ENCODE results near the gene NGLY1. TPM values are rescaled to one million over a fixed set of nuclear protein-coding genes. Genes with fewer than 3 reads are reported as not detected.
A peak's percentile ranks its signal among the peaks of the same experiment; 100 is the strongest.

Gene NGLY1
- total RNA-seq, 1 donor from 2014 or later, result 18.3 TPM

DNA sequence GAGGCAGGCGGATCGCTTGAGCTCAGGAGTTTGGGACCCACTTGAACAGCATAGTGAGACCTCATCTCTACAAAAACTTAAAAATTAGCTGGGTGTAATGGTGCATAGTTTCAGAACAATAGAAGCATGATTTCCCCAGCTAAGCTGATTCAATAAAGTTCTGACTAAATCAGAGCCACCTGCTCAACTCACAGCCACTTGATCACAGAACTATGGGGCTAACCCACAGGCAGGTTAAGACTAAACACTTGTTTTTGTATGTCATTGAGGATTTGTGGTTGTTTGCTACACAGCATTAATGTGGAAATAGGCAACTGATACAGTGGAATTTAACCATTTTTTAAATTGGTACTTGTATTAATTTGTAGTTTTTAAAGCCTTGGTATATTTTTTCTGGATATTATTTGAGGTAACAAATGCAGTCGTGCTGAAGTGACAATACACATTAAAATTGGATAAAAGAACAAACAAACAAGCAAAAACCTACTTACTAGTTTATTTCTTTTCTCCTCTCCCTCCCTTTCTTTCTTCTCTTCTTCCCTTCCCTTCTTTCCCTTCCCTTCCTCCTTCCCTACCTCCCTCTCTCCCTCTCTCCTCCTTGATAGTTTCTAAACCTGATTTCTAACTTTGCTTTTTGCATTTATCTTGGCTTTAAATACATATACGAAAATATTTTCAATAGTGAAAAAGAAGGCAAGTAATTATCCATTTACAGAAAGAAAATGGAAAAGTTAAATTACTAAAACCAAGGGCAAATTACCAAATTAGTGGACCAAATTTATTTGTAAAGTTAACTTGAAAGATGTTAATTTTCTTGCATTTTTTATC lies 38.7 kb upstream of the NGLY1 start:
- TF ChIP-seq, protein P1, sequence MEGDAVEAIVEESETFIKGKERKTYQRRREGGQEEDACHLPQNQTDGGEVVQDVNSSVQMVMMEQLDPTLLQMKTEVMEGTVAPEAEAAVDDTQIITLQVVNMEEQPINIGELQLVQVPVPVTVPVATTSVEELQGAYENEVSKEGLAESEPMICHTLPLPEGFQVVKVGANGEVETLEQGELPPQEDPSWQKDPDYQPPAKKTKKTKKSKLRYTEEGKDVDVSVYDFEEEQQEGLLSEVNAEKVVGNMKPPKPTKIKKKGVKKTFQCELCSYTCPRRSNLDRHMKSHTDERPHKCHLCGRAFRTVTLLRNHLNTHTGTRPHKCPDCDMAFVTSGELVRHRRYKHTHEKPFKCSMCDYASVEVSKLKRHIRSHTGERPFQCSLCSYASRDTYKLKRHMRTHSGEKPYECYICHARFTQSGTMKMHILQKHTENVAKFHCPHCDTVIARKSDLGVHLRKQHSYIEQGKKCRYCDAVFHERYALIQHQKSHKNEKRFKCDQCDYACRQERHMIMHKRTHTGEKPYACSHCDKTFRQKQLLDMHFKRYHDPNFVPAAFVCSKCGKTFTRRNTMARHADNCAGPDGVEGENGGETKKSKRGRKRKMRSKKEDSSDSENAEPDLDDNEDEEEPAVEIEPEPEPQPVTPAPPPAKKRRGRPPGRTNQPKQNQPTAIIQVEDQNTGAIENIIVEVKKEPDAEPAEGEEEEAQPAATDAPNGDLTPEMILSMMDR (conservative IDR thresholded peaks at IDR 0.05; ENCODE audit: low read depth, low read length), result no peak
- no peak for DNase-seq (ENCODE audit: low read depth)
- no peak overlapping the region for H3K4me3 ChIP-seq (ENCODE audit: low read depth, low read length)

DNA sequence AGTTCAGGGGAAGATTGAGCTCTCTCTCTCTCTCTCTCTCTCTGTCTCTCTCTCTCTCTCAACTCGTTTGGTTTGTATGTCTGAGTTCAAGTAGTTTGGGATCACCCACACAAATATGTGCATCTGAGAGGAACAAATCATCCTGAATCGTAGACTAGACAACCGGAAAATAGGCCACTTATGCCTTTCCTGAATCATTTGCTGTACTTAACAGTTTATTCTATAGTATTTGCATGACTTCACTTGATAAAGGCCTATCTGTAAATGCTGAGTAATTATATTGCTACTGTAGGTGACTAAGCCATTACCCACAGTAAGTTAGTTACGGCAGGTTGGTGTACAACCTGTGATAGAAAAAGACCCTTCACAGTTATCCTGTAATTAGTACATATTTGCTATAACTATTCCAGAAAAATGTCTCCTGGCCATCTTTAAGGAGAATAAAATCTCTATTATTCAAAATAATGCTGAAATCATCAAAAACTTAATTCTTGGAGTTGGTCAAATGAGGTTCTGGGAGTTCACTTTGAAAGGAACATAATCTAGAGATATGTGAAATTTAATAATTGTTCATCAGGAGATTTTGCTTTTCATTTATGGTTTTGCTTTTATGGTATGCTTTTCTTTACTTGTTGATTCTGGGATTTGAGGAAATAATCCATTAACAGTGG lies 37.7 kb upstream of the NGLY1 start:
- H3K4me3 ChIP-seq (ENCODE audit: low read depth, low read length), result no peak overlapping the region
- TF ChIP-seq, protein P1 (conservative IDR thresholded peaks at IDR 0.05; ENCODE audit: low read depth, low read length), result no peak
- DNase-seq (ENCODE audit: low read depth), result peak; percentile 15

DNA sequence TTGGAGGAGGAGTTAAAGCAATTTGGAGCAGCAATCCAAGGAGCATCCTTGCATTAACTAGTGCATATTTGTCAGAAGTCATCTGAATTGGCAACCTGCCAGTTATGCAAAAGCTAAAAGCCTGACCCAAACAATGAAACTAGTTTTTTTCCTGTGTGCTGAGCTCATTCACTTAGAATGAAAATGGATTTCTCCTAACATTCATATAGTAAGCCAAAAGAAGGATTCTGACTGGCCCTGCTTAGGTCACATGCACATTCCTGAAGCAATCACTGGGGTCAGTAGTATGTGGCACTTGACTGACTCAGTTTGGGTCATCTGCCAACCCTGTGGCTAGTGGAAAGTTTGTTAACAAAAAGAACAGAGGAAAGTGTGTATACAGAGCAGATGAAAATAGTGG lies 37.1 kb upstream of the NGLY1 start:
- H3K4me3 ChIP-seq (ENCODE audit: low read depth, low read length), result no peak overlapping the region
- DNase-seq (ENCODE audit: low read depth), result peak; percentile 90
- TF ChIP-seq, protein P1 (conservative IDR thresholded peaks at IDR 0.05; ENCODE audit: low read depth, low read length), result no peak

DNA sequence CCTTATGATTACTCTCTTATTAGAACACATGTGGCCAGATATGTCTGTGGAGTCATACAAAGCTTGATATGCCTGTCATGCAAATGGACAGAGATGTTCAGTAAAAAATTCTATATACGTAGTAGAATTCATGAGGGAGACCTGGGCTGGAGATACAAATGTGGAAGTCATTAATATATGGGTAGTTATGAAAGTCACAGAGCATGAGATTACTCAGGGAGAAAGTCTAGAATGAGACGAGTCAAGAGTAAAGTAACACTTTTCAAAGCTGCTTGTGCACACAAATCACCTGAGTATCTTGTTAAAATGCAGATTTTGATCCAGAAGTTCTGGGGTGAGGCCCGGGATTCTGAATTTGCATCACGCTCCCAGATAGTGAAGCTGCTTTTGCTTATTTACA lies 35.1 kb upstream of the NGLY1 start:
- TF ChIP-seq, protein P1 (conservative IDR thresholded peaks at IDR 0.05; ENCODE audit: low read depth, low read length), result no peak
- DNase-seq (ENCODE audit: low read depth), result no peak
- no peak overlapping the region for H3K4me3 ChIP-seq (ENCODE audit: low read depth, low read length)

DNA sequence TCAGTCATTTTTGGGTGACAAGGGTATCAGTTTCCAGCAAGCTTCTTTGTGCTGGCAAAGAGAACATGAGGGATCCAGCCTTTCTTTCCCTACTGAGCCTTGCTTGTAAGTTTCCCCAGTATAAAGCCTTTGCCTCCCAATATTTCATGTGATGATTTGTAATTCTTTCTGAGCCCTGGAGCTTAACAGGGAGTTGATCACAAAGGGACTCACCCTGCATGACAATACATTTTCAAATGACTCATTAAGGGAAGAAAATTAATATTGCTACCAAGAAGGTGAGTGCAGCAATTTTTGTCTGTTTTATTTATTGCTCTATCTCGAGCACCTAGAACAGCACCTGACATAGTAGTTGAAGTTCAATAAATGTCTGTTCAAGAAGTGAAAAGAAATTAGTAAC lies 34.4 kb upstream of the NGLY1 start:
- H3K4me3 ChIP-seq (ENCODE audit: low read depth, low read length), result no peak overlapping the region
- no peak for DNase-seq (ENCODE audit: low read depth)
- TF ChIP-seq, protein P1 (conservative IDR thresholded peaks at IDR 0.05; ENCODE audit: low read depth, low read length), result no peak

DNA sequence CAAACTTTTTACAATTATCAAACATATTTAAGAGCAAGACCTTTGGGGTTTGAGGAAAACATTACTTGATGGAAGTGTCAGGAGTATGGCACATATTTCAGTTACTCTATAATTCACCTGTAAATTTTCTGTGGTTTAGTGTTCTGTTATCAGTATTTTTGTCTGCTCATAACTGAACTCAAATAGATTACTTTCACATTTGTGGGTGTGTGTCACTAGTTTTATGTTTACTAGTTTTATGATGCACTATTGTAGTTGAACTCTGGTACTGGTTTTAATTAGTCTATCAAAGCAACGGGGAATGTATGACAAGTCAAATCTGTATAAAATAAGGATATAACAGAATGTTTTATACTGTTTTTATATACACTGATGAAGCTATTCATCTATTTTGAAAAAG lies 33.9 kb upstream of the NGLY1 start:
- TF ChIP-seq, protein P1 (conservative IDR thresholded peaks at IDR 0.05; ENCODE audit: low read depth, low read length), result no peak
- no peak overlapping the region for H3K4me3 ChIP-seq (ENCODE audit: low read depth, low read length)
- no peak for DNase-seq (ENCODE audit: low read depth)

Data from epithelial cell of proximal tubule (primary cell).